Left ventricle myocardium inferior (tissue), 1 donor: Measurements from ENCODE around the gene DSCAML1. TPM values are rescaled to one million over a fixed set of nuclear protein-coding genes. Genes with fewer than 3 reads are reported as not detected.

ENCODE experiments used
- DNase-seq: peaks from one replicate; pipeline ENCODE4 v3.0.0-alpha.2; 2020
- H3K27ac ChIP-seq: fragments of 200-600 bp; replicated peaks from 2 replicates; pipeline ENCODE4 v1.8.0; 2021
- H3K27me3 ChIP-seq: fragments of 200-600 bp; 2 replicates; pipeline ENCODE4 v1.8.0; 2021; ENCODE audit warnings: low read depth
- H3K36me3 ChIP-seq: fragments of 200-600 bp; 2 replicates; pipeline ENCODE4 v1.8.0; 2021
- H3K4me1 ChIP-seq: fragments of 200-600 bp; 2 replicates; pipeline ENCODE4 v1.8.0; 2021
- H3K4me3 ChIP-seq: fragments of 200-600 bp; 2 replicates; pipeline ENCODE4 v1.8.0; 2021; ENCODE audit warnings: mild to moderate bottlenecking, moderate library complexity
- H3K9me3 ChIP-seq: fragments of 200-600 bp; replicated peaks from 2 replicates; pipeline ENCODE4 v1.8.0; 2021
- CTCF ChIP-seq: fragments of 200-600 bp; IDR thresholded peaks from 2 replicates; pipeline ENCODE4 v1.8.0; 2021; ENCODE audit warnings: antibody characterized with exemption, mild to moderate bottlenecking, borderline replicate concordance
- intact Hi-C: fragments of 100-400 bp; cut with micrococcal nuclease; formaldehyde crosslinking; loops from one replicate; pipeline ENCODE4 v1.11.0; 2022
- total RNA-seq: library from RNA; stranded (reverse); fragmentation: NEBNext Ultra II Directional; extraction: Animal tissue kit (Norgen Biotek cat#: 25700); gene quantifications from one replicate; pipeline ENCODE4 v1.2.1, GENCODE V29; 2021
- donor health status: DM: no; HTN: yes; CAD: no; lungs with severe emphysema.

Gene DSCAML1
- total RNA-seq, 1 donor from 2014 or later: 0.19 TPM

DNA sequence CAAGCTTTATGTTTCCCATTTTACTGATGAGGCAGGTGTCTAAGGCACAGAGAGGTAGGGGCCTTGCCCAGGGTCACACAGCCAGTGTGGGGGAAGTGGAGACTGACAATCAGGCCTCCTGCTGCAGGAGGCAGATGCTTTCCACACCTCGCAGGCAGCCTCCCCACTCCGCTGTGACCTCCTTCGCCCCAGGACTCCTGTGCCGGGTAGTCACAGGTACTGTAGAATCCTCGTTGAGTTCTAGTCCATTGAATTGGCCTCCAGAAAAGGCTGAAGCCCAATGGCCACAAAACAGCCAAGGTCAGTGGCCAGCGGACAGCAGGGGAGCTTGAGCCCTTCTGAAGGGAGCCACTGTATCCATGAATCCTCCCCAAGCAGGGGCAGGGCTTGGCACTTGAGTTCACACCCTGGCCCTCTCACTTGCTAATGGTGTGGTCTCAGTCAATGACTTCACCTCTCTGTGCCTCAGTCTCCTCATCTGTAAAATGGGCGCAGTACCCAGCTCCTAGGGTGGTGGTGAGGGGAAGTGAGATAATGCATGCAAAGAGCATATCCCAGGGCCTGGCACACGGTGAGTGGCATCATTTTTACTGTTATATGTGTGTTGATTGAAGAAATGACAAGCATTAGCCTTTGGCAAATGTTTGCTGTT is 28.6 kb upstream of the DSCAML1 start:
- Histone ChIP-seq H3K9me3 (no peaks in the 10 kb centered on the region), H3K4me3 (no peak overlapping the region), H3K4me1 (peaks cover 62% of the 10 kb centered on the region), H3K27ac (peak overlapping the region; percentile 83), H3K36me3 (no peaks in the 10 kb centered on the region), H3K27me3 (peaks cover 14% of the 10 kb centered on the region)
- intact Hi-C loops: no loop called here
- TF ChIP-seq CTCF: no peak
- no peak for DNase-seq

- Histone ChIP-seq H3K27ac (peak within 1 kb of the TSS; percentile 83), H3K27me3 (peaks cover 14% of the 10 kb centered on the region), H3K36me3 (no peaks in the 10 kb centered on the region), H3K9me3 (no peaks in the 10 kb centered on the region), H3K4me1 (peaks cover 54% of the 10 kb centered on the region), H3K4me3 (peak within 1 kb of the TSS; percentile 13)
- intact Hi-C loops: no loop called here
- peak; percentile 74 for DNase-seq
- TF ChIP-seq CTCF: no peak
Observed at GRCh38 chr11:117824571-117825537, 27.8 kb upstream of the DSCAML1 start, which contains the start of gene FXYD2. Gene FXYD2, minus strand, starts transcription at chr11:117824744. Its CDS starts 66 bp downstream, at chr11:117824678.

GRCh38 chr11:117823946-117824420 is 27.0 kb upstream of the DSCAML1 start:
- Histone ChIP-seq H3K27me3 (peaks cover 11% of the 10 kb centered on the region), H3K36me3 (no peaks in the 10 kb centered on the region), H3K4me1 (peaks cover 55% of the 10 kb centered on the region), H3K4me3 (peak overlapping the region; percentile 13), H3K27ac (peak overlapping the region; percentile 83), H3K9me3 (no peaks in the 10 kb centered on the region)
- TF ChIP-seq CTCF: no peak
- intact Hi-C loops: no loop called here
- DNase-seq: peak; percentile 88

GRCh38 chr11:117823294-117823945 is 26.4 kb upstream of the DSCAML1 start:
- no peak overlapping the region for H3K4me3 ChIP-seq
- peaks cover 9% of the 10 kb centered on the region for H3K27me3 ChIP-seq
- peak overlapping the region; percentile 83 for H3K27ac ChIP-seq
- no peak for TF ChIP-seq CTCF
- no peaks in the 10 kb centered on the region for H3K9me3 ChIP-seq
- H3K36me3 ChIP-seq: no peaks in the 10 kb centered on the region
- peaks cover 54% of the 10 kb centered on the region for H3K4me1 ChIP-seq
- intact Hi-C loops: no loop called here
- no peak for DNase-seq
